Aorta (tissue), 5 donors: Measurements from ENCODE around the gene APH1A. TPM values are rescaled to one million over a fixed set of nuclear protein-coding genes. Genes with fewer than 3 reads are reported as not detected.

Source experiments
- ATAC-seq: fragments of 200-7000 bp; cut with Tn5 transposase; one replicate; pipeline ENCODE4 v1.9.1; 2022; ENCODE audit warnings: moderate library complexity; ENCODE audit not compliant: low FRiP score
- DNase-seq, 2 donors: peaks; one replicate each; pipeline ENCODE4 v3.0.0-alpha.2; 2020
- H3K27ac ChIP-seq, 2 donors: one replicate each; pipeline ENCODE4 v1.5.1; 2013; ENCODE audit warnings: low read length in 2 of 2, mild to moderate bottlenecking in 2 of 2, moderate library complexity in 2 of 2, control low read depth in 1 of 2, inconsistent platforms in 1 of 2, low read depth in 1 of 2
- H3K27me3 ChIP-seq, 2 donors: one replicate each; pipeline ENCODE4 v1.6.1; 2013; ENCODE audit warnings: control low read depth in 1 of 2, low read length in 1 of 2, mild to moderate bottlenecking in 1 of 2, moderate library complexity in 1 of 2; ENCODE audit not compliant: insufficient read depth in 2 of 2, control insufficient read depth in 1 of 2
- H3K36me3 ChIP-seq, 2 donors: one replicate each; pipeline ENCODE4 v1.6.1; 2013; ENCODE audit warnings: control low read depth in 1 of 2, low read length in 1 of 2, mild to moderate bottlenecking in 1 of 2; ENCODE audit not compliant: insufficient read depth in 2 of 2, control insufficient read depth in 1 of 2
- H3K4me1 ChIP-seq, 2 donors: one replicate each; pipeline ENCODE4 v1.6.1; 2013; ENCODE audit warnings: low read length in 2 of 2, control low read depth in 1 of 2, mild to moderate bottlenecking in 1 of 2, moderate library complexity in 1 of 2; ENCODE audit not compliant: insufficient read depth in 2 of 2, control insufficient read depth in 1 of 2
- H3K4me3 ChIP-seq, 2 donors: one replicate each; pipeline ENCODE4 v1.5.1; 2013; ENCODE audit warnings: low read length in 2 of 2, control low read depth in 1 of 2, mild to moderate bottlenecking in 1 of 2
- H3K9me3 ChIP-seq: one replicate; pipeline ENCODE4 v1.6.1; 2013; ENCODE audit warnings: mild to moderate bottlenecking, low read length; ENCODE audit not compliant: control insufficient read depth
- WGBS, 2 donors: extraction: QIAGEN DNeasy Blood & Tissue Kit; methylation state at CpG; one replicate each; pipeline ENCODE4 v1.1.7; 2013; 5-methylcytosine and 5-hydroxymethylcytosine counted together
- intact Hi-C, 2 donors: fragments of 100-400 bp; cut with DNase I; formaldehyde crosslinking; loops; one replicate each; pipeline versions ENCODE4 v1.14.2 to v1.15.0; 2022
- polyA plus RNA-seq, 2 donors: library from polyadenylated mRNA; stranded (reverse); fragments of 200-250 nt; gene quantifications; one replicate each; pipeline ENCODE4 v1.2.3, GENCODE V29; 2013
- total RNA-seq, 2 donors: library from RNA; stranded (reverse); fragmentation: NEBNext Ultra II Directional; extraction: Animal tissue kit (Norgen Biotek cat#: 25700); gene quantifications; one replicate each; pipeline ENCODE4 v1.2.1, GENCODE V29; 2021
- donor health status: healthy with polysubstance abuse.
- donor health status: Bipolar disorder and iron deficiency.
- donor health status: DM: no; HTN: no; CAD: no.
- donor health status: DM: no; HTN: no; CAD: no.
- donor health status: DM: yes; HTN: yes; CAD: no.

Gene APH1A
- total and polyA plus RNA-seq, 4 donors: 67.8 to 82.9 (median 72.8) TPM

- Histone ChIP-seq H3K4me1 (no peaks in the 10 kb centered on the region), H3K4me3 (no peak overlapping the region), H3K27me3 (no peaks in the 10 kb centered on the region), H3K27ac (peak overlapping the region in 1 of 2 donors; percentile 78), H3K9me3 (no peaks in the 10 kb centered on the region), H3K36me3 (peaks cover 0 to 3% of the 10 kb centered on the region in 2 donors)
- 77 to 83% methylated on average over 6 of the region's 6 CpGs for WGBS, 2 donors
- ATAC-seq (no peak), DNase-seq (no peak)
- intact Hi-C loops: loop anchor here (2.0 to 5.0 kb wide), 2 partner anchors 23 to 37 kb away; partner anchors contain the start of gene CA14 (in 2 of the 2)
Observed at GRCh38 chr1:150280138-150280707, 11.4 kb upstream of the APH1A start.

GRCh38 chr1:150273311-150273710 lies 4.5 kb upstream of the APH1A start:
- intact Hi-C loops: no loop called here
- H3K9me3 ChIP-seq: no peaks in the 10 kb centered on the region
- H3K4me1 ChIP-seq: peaks cover 0 to 4% of the 10 kb centered on the region in 2 donors
- no peaks in the 10 kb centered on the region for H3K27me3 ChIP-seq
- ATAC-seq (no peak), DNase-seq (no peak)
- H3K36me3 ChIP-seq: peaks cover 0 to 3% of the 10 kb centered on the region in 2 donors
- H3K4me3 ChIP-seq: peak overlapping the region; percentile 41 to 49
- H3K27ac ChIP-seq: peak overlapping the region; percentile 67 to 73
- 3 to 7% methylated on average over 1 of the region's 1 CpG for WGBS, 2 donors

- Histone ChIP-seq H3K9me3 (no peaks in the 10 kb centered on the region), H3K4me1 (peaks cover 0 to 4% of the 10 kb centered on the region in 2 donors), H3K27ac (peak overlapping the region in 1 of 2 donors; percentile 22), H3K27me3 (no peaks in the 10 kb centered on the region), H3K36me3 (peaks cover under 1 to 3% of the 10 kb centered on the region in 2 donors), H3K4me3 (no peak overlapping the region)
- intact Hi-C loops: no loop called here
- whole genome bisulfite sequencing, 2 donors: 92 to 96% methylated on average over 7 of the region's 7 CpGs
- ATAC-seq (no peak), DNase-seq (no peak)
Observed at GRCh38 chr1:150271291-150271959, 2.6 kb upstream of the APH1A start.

GRCh38 chr1:150269451-150269850 lies 635 bp upstream of the APH1A start:
- no peaks in the 10 kb centered on the region for H3K27me3 ChIP-seq
- H3K4me1 ChIP-seq: peaks cover 0 to 4% of the 10 kb centered on the region in 2 donors
- H3K4me3 ChIP-seq: peak overlapping the region; percentile 30 to 46
- H3K36me3 ChIP-seq: peaks cover 0 to 4% of the 10 kb centered on the region in 2 donors
- peak overlapping the region in 1 of 2 donors; percentile 55 for H3K27ac ChIP-seq
- no peak for DNase-seq
- intact Hi-C loops: no loop called here
- 33 to 41% methylated on average over 10 of the region's 10 CpGs for WGBS, 2 donors
- ATAC-seq: no peak
- no peaks in the 10 kb centered on the region for H3K9me3 ChIP-seq

GRCh38 chr1:150268340-150268704 lies 494 bp downstream of the APH1A start:
- no peaks in the 10 kb centered on the region for H3K9me3 ChIP-seq
- no peak for DNase-seq
- WGBS, 2 donors: 0 to 1% methylated on average over 21 of the region's 21 CpGs
- H3K36me3 ChIP-seq: peaks cover 0 to 5% of the 10 kb centered on the region in 2 donors
- ATAC-seq: peak; percentile 58
- H3K27ac ChIP-seq: peak overlapping the region in 1 of 2 donors; percentile 54
- peak overlapping the region; percentile 73 to 94 for H3K4me3 ChIP-seq
- H3K27me3 ChIP-seq: no peaks in the 10 kb centered on the region
- peaks cover 0 to 3% of the 10 kb centered on the region in 2 donors for H3K4me1 ChIP-seq
- intact Hi-C loops: no loop called here

- no peaks in the 10 kb centered on the region for H3K9me3 ChIP-seq
- intact Hi-C loops: no loop called here
- H3K4me1 ChIP-seq: no peaks in the 10 kb centered on the region
- H3K4me3 ChIP-seq: peak overlapping the region; percentile 73 to 94
- peaks cover 0 to 5% of the 10 kb centered on the region in 2 donors for H3K36me3 ChIP-seq
- peak overlapping the region in 1 of 2 donors; percentile 6 for H3K27ac ChIP-seq
- H3K27me3 ChIP-seq: no peaks in the 10 kb centered on the region
- ATAC-seq (no peak), DNase-seq (no peak)
- 15 to 20% methylated on average over 6 of the region's 6 CpGs for WGBS, 2 donors
Observed at GRCh38 chr1:150267896-150268295, 920 bp downstream of the APH1A start.

GRCh38 chr1:150263549-150263948 lies 5.3 kb downstream of the APH1A start:
- DNase-seq (no peak), ATAC-seq (no peak)

GRCh38 chr1:150262388-150263320 lies 6.2 kb downstream of the APH1A start:
- Histone ChIP-seq H3K27me3 (no peaks in the 10 kb centered on the region), H3K9me3 (no peaks in the 10 kb centered on the region), H3K27ac (no peak overlapping the region), H3K4me1 (no peaks in the 10 kb centered on the region), H3K4me3 (no peak overlapping the region), H3K36me3 (peaks cover 0 to 5% of the 10 kb centered on the region in 2 donors)
- ATAC-seq (no peak), DNase-seq (no peak)
- WGBS, 2 donors: 69 to 78% methylated on average over 6 of the region's 6 CpGs
- intact Hi-C loops: no loop called here

More at GRCh38 chr1:150263549-150263948, 5.3 kb downstream of the APH1A start:
- Histone ChIP-seq H3K4me3 (no peak overlapping the region), H3K27ac (no peak overlapping the region), H3K27me3 (no peaks in the 10 kb centered on the region), H3K36me3 (peaks cover 0 to 5% of the 10 kb centered on the region in 2 donors), H3K4me1 (no peaks in the 10 kb centered on the region), H3K9me3 (no peaks in the 10 kb centered on the region)
- intact Hi-C loops: no loop called here
- 68 to 70% methylated on average over 6 of the region's 6 CpGs for WGBS, 2 donors
